ENCODE measurements around the gene UCN2.

DNA sequence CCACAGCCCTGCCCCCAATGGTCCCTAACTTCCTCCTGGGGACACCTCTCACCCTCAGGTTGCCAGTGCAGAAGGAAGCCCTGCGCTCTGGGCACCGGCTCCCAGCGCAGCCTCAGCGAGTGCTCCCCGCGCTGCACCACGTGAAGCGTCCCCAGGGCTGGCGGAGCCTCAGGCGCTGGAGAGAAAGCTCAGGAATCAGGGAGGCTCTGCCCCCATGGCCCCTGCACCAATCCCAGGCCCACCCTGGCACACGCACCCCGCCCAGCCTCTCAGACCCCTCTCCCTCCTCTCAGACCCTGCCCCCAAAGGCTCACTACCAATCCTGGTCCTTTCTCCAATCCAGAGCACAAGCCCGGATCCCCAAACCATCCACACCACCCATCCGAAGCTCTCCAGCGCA, 24.6 kb upstream of the UCN2 start:
- TF ChIP-seq, protein P1, sequence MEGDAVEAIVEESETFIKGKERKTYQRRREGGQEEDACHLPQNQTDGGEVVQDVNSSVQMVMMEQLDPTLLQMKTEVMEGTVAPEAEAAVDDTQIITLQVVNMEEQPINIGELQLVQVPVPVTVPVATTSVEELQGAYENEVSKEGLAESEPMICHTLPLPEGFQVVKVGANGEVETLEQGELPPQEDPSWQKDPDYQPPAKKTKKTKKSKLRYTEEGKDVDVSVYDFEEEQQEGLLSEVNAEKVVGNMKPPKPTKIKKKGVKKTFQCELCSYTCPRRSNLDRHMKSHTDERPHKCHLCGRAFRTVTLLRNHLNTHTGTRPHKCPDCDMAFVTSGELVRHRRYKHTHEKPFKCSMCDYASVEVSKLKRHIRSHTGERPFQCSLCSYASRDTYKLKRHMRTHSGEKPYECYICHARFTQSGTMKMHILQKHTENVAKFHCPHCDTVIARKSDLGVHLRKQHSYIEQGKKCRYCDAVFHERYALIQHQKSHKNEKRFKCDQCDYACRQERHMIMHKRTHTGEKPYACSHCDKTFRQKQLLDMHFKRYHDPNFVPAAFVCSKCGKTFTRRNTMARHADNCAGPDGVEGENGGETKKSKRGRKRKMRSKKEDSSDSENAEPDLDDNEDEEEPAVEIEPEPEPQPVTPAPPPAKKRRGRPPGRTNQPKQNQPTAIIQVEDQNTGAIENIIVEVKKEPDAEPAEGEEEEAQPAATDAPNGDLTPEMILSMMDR (IDR thresholded peaks at IDR 0.05) = no peak
- no peak for TF ChIP-seq EP300 (IDR thresholded peaks at IDR 0.05; ENCODE audit: low read depth)

Data from transverse colon (tissue), 3 donors.